ENCODE measurements around the gene TBL1X.

DNA sequence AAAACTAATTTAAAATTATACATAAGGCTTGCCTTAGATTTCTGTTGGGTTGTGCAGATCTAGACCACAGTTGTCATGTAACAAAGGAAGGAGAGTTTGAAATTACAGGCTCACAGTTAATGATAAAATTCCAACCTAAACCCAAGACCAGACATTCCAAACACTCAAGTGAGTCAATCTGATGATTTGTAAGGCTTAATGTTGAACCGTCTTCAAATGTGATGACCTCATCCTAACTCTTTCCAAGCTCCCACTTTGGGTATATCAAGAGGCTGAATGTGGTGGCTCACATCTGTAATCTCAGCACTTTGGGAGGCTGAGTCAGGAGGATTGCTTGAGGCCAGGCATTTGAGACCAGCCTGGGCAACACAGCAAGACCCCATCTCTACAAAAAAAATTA, 149.2 kb downstream of the TBL1X start:
- no peak for TF ChIP-seq POLR2A (IDR thresholded peaks at IDR 0.05)
- TF ChIP-seq, protein P1, sequence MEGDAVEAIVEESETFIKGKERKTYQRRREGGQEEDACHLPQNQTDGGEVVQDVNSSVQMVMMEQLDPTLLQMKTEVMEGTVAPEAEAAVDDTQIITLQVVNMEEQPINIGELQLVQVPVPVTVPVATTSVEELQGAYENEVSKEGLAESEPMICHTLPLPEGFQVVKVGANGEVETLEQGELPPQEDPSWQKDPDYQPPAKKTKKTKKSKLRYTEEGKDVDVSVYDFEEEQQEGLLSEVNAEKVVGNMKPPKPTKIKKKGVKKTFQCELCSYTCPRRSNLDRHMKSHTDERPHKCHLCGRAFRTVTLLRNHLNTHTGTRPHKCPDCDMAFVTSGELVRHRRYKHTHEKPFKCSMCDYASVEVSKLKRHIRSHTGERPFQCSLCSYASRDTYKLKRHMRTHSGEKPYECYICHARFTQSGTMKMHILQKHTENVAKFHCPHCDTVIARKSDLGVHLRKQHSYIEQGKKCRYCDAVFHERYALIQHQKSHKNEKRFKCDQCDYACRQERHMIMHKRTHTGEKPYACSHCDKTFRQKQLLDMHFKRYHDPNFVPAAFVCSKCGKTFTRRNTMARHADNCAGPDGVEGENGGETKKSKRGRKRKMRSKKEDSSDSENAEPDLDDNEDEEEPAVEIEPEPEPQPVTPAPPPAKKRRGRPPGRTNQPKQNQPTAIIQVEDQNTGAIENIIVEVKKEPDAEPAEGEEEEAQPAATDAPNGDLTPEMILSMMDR (IDR thresholded peaks at IDR 0.05): no peak
- no peak for TF ChIP-seq EP300 (IDR thresholded peaks at IDR 0.05)
